Cerebellar cortex (tissue), 1 donor: Measurements from ENCODE around the gene ZNF567.

ENCODE experiments used
- DNase-seq: peaks from one replicate; pipeline ENCODE4 v3.0.0-alpha.2; 2015; ENCODE audit warnings: low spot score

The ZNF567 gene

GRCh38 chr19:36750066-36750691 lies 62.8 kb downstream of the ZNF567 start:
- no peak for DNase-seq
